Stimulated activated naive CD8-positive, alpha-beta T cell treated with anti-CD3 and anti-CD28 coated beads, Interleukin-15, amount 100 ng/mL, for 72 hours (primary cell): ENCODE results near the gene KIAA1671.

Experiments
- ATAC-seq: fragments of 150-1000 bp; cut with Tn5 transposase; 2 replicates; pipeline ENCODE4 v1.10.0; 2021; ENCODE audit warnings: mild to moderate bottlenecking, moderate library complexity
- DNase-seq, 2 donors: peaks; one replicate each; pipeline ENCODE4 v3.0.0; 2021 to 2022
- H3K27ac Mint-ChIP-seq, 2 donors: one replicate each; pipeline ENCODE4 v1.8.0; 2022; ENCODE audit warnings: mild to moderate bottlenecking in 2 of 2, mixed read lengths in 2 of 2, moderate library complexity in 2 of 2
- H3K27me3 Mint-ChIP-seq: one replicate; pipeline ENCODE4 v1.8.0; 2022; ENCODE audit warnings: mixed read lengths
- H3K4me1 Mint-ChIP-seq: one replicate; pipeline ENCODE4 v1.8.0; 2022; ENCODE audit warnings: mild to moderate bottlenecking, mixed read lengths
- H3K4me3 Mint-ChIP-seq, 2 donors: one replicate each; pipeline ENCODE4 v1.8.0; 2022; ENCODE audit warnings: mild to moderate bottlenecking in 2 of 2, mixed read lengths in 2 of 2, moderate library complexity in 1 of 2
- H3K9me3 Mint-ChIP-seq, 2 donors: one replicate each; pipeline ENCODE4 v1.8.0; 2022; ENCODE audit warnings: mixed read lengths in 2 of 2

The KIAA1671 gene

GRCh38 chr22:25012741-25013143 lies 60.2 kb downstream of the KIAA1671 start:
- DNase-seq (no peak), ATAC-seq (no peak)
- no peaks in the 10 kb centered on the region for H3K27me3 Mint-ChIP-seq
- H3K27ac Mint-ChIP-seq = peak overlapping the region in 1 of 2 donors; percentile 49
- no peaks in the 10 kb centered on the region for H3K4me1 Mint-ChIP-seq
- no peak overlapping the region for H3K4me3 Mint-ChIP-seq
- no peaks in the 10 kb centered on the region for H3K9me3 Mint-ChIP-seq

- no peaks in the 10 kb centered on the region for H3K9me3 Mint-ChIP-seq
- no peaks in the 10 kb centered on the region for H3K4me1 Mint-ChIP-seq
- ATAC-seq (no peak), DNase-seq (no peak)
- no peak overlapping the region for H3K4me3 Mint-ChIP-seq
- no peaks in the 10 kb centered on the region for H3K27me3 Mint-ChIP-seq
- H3K27ac Mint-ChIP-seq = no peak overlapping the region
These were observed 61.1 kb downstream of the KIAA1671 start for GRCh38 chr22:25013607-25014006.

DNA sequence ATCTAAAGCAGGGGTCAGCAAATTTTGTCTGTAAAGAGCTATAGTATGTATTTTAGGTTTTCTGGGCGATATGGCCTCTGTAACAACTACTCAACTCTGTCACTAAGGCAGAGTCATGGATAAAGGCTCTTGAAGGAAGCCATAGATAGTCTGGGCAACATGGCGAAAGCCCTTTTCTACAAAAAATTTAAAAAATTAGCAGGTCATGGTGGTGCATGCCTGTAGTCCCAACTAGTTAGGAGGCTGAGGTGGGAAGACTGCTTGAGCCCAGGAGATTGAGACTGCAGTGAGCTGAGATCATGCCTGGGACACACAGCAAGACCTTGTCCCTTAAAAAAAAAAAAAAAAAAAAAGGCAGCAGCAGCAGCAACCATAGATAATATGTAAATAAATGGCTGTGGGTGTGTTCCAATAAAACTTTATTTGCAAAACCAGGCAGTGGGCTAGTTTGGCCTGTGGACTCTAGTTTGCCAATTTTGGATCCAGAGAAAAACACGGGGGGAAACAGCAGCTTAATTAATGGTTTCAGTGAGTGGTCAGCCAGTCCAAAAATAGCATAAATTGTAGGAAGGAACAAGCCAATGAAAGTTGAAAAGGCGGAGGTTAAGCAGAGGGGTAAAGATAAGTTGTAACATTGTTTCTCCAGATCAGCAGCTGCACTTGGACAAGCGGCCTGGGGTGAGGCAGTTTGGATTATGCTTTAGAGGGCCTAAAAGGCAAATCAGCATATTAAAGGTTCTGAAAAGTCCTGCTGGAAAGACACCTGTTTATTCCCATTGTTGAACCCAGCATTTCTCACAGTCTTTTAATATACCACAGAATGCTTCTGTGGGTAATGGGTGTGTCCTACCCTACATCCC lies 62.6 kb downstream of the KIAA1671 start:
- Mint-ChIP-seq H3K27ac (peak overlapping the region in 1 of 2 donors; percentile 34), H3K27me3 (no peaks in the 10 kb centered on the region), H3K9me3 (no peaks in the 10 kb centered on the region), H3K4me1 (no peaks in the 10 kb centered on the region), H3K4me3 (no peak overlapping the region)
- DNase-seq (no peak), ATAC-seq (no peak)

DNA sequence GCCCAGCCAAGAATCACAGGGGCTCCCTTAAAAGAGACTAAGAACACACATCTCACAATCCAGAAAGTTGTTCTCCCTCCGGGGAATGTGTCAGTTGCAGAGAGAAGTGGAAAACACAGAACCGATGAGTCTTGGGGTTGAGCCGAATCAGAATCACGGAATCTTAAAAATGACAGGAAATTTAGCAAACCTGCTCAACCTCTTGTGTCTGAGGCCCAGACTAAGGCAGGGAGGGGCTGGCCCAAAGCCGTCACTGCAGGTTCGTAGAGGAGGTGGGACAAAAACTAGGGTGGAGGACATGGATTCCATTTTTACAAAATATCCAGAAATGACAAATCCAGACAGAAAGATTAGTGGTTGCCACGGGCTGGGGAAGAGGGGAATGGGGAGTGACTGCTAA lies 63.8 kb downstream of the KIAA1671 start:
- H3K4me3 Mint-ChIP-seq = no peak overlapping the region
- H3K27ac Mint-ChIP-seq = no peak overlapping the region
- DNase-seq (no peak), ATAC-seq (no peak)
- peaks cover 6% of the 10 kb centered on the region for H3K27me3 Mint-ChIP-seq
- H3K9me3 Mint-ChIP-seq = no peaks in the 10 kb centered on the region
- H3K4me1 Mint-ChIP-seq = no peaks in the 10 kb centered on the region

- Mint-ChIP-seq H3K9me3 (no peaks in the 10 kb centered on the region), H3K4me3 (no peak overlapping the region), H3K27ac (no peak overlapping the region), H3K27me3 (peaks cover 6% of the 10 kb centered on the region), H3K4me1 (no peaks in the 10 kb centered on the region)
- no peak for ATAC-seq
- DNase-seq = no peak
These were observed 65.5 kb downstream of the KIAA1671 start for GRCh38 chr22:25018009-25018408.

- Mint-ChIP-seq H3K4me3 (no peak overlapping the region), H3K4me1 (no peaks in the 10 kb centered on the region), H3K27ac (no peak overlapping the region), H3K9me3 (no peaks in the 10 kb centered on the region), H3K27me3 (peaks cover 6% of the 10 kb centered on the region)
- DNase-seq (no peak), ATAC-seq (no peak)
These were observed 67.1 kb downstream of the KIAA1671 start for GRCh38 chr22:25019427-25020184.

DNA sequence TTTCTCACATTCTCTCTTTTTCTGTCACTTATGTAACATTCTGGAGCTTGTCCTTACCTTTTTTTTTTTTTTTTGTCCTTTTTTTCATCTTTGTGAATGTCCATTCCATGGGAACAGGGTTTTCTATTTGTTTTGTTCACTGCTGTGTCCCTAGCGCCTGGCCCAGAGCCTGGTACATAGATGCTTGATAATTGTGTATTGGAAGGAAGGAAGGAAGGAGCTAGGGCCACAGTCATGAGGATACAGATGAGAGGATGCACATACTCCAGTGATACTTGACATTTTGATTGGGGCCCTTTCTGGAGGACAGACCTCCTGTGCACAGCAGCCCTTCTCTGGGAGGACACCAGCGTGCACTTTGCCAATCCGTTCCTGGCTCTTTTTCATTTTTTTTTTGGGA lies 68.9 kb downstream of the KIAA1671 start:
- no peak overlapping the region for H3K4me3 Mint-ChIP-seq
- peaks cover 8% of the 10 kb centered on the region for H3K4me1 Mint-ChIP-seq
- H3K27me3 Mint-ChIP-seq = peaks cover 14% of the 10 kb centered on the region
- H3K9me3 Mint-ChIP-seq = no peaks in the 10 kb centered on the region
- no peak for DNase-seq
- no peak for ATAC-seq
- peak overlapping the region in 1 of 2 donors; percentile 72 for H3K27ac Mint-ChIP-seq

DNA sequence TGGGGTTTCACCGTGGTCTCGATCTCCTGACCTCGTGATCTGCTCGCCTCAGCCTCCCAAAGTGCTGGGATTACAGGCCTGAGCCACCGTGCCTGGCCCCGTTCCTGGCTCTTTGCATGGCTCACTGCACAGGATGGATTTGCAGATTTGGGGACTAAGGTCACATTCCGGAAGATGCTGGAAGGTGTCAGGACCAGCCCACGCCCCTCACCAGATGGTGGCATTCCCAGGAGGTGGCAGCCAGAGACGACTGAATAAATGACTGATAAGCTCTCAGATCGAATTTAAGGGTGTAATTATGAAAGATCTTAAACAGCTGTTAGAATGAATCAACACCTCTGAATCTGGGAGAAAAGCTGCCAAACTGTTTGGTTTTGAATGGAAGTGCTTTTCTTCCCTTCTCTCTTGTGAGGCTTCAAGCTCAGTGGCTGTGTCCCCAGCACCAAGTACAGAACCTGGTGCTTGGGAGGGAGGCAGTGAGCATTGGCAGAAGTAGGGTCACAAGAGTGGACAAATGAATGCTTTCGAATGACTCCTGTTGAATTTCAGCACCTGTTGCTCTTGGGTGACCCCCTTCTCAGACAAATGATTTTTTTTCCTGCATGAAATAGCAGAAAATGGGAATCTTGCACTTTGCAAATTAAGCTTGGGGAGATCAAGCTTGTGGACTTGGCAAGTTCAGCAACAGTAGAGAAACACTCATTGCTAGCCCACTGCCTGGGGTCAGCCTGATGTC lies 69.6 kb downstream of the KIAA1671 start:
- DNase-seq (no peak), ATAC-seq (no peak)
- H3K4me3 Mint-ChIP-seq = no peak overlapping the region
- H3K27me3 Mint-ChIP-seq = peaks cover 16% of the 10 kb centered on the region
- H3K27ac Mint-ChIP-seq = no peak overlapping the region
- H3K4me1 Mint-ChIP-seq = peaks cover 14% of the 10 kb centered on the region
- H3K9me3 Mint-ChIP-seq = no peaks in the 10 kb centered on the region

GRCh38 chr22:25023879-25024278 lies 71.4 kb downstream of the KIAA1671 start:
- Mint-ChIP-seq H3K9me3 (no peaks in the 10 kb centered on the region), H3K27ac (no peak overlapping the region), H3K4me1 (peaks cover 14% of the 10 kb centered on the region), H3K4me3 (no peak overlapping the region), H3K27me3 (peaks cover 16% of the 10 kb centered on the region)
- DNase-seq = no peak
- ATAC-seq = no peak

DNA sequence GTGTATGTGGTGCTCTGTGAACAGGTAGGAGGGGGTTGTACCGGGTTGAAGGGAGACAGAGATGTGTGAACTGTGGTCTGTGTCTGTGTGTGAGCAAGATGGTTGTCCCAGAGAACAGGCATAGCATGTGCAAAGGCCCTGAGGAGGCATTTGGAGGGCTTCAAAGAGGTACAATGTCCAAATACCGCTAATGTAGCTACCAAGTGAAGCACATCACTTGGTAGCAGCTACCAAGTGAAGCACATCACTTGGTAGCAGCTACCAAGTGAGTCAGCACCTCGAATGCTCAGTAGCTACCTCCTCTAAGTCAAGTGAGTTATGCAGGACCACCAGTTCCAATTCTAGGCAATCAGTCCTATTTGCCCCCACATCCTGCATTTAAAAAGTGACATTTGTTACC lies 72.4 kb downstream of the KIAA1671 start:
- no peak for DNase-seq
- H3K4me3 Mint-ChIP-seq = no peak overlapping the region
- peaks cover 16% of the 10 kb centered on the region for H3K27me3 Mint-ChIP-seq
- no peak for ATAC-seq
- no peak overlapping the region for H3K27ac Mint-ChIP-seq
- peaks cover 14% of the 10 kb centered on the region for H3K4me1 Mint-ChIP-seq
- H3K9me3 Mint-ChIP-seq = no peaks in the 10 kb centered on the region

DNA sequence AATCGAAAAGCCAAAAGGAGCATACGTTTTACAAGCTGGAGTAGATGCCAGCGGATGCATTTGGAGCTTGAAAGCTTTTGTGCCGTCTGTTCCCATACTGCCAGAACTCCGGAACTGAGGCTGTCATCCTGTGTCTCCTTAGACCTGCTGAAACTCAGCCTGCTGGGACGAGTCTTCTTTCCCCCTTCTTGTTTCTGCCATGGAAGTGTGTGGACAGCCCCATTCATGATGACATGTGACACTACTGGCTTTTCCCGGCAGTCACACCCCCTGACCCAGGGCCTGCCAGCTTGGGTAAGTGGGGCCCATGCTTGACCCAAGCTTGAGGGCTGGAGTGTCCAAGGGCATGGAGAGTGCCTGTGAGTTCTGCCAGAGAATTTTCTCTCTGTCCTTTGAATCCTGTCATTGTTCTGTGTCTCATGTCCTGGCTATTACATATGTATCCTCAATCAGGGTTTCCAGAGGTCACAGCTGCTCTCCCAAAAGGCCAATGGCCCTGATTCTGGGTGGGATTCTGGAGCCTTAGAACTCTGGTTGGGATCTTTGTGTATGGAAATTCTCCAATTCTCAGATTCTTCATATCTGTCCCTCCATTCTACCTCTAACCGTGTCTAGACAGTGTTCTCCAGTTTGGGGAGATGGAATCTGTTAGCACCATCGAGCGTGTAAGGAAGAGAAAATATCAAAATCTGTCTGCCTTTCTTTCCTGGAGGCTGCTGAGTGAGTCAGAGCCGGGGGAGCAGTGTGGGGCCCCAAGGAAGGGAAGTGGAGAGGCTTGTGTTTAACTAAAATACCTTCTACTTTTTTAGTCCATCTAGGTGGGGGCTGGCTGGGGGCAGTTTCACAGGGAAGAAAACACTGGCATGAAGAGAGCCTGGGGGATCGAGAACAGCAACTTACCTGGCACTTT lies 73.2 kb downstream of the KIAA1671 start:
- no peak for DNase-seq
- H3K27ac Mint-ChIP-seq = peak overlapping the region; percentile 26 to 86
- peak overlapping the region in 1 of 2 donors; percentile 22 for H3K4me3 Mint-ChIP-seq

GRCh38 chr22:25027043-25027906 lies 74.8 kb downstream of the KIAA1671 start:
- Mint-ChIP-seq H3K9me3 (no peaks in the 10 kb centered on the region), H3K27ac (peak overlapping the region in 1 of 2 donors; percentile 61), H3K27me3 (peaks cover 9% of the 10 kb centered on the region), H3K4me1 (peaks cover 14% of the 10 kb centered on the region), H3K4me3 (no peak overlapping the region)
- ATAC-seq (no peak), DNase-seq (no peak)

More for the DNA sequence above, 73.2 kb downstream of the KIAA1671 start:
- Mint-ChIP-seq H3K27me3 (peaks cover 10% of the 10 kb centered on the region), H3K4me1 (peaks cover 14% of the 10 kb centered on the region), H3K9me3 (no peaks in the 10 kb centered on the region)
- no peak for ATAC-seq

- Mint-ChIP-seq H3K4me3 (no peak overlapping the region), H3K27ac (no peak overlapping the region), H3K4me1 (peaks cover 14% of the 10 kb centered on the region), H3K27me3 (peaks cover 9% of the 10 kb centered on the region), H3K9me3 (no peaks in the 10 kb centered on the region)
- ATAC-seq = no peak
- DNase-seq = no peak
These were observed 75.7 kb downstream of the KIAA1671 start for GRCh38 chr22:25027959-25028840.
